Thoracic aorta (tissue), 2 donors: ENCODE results near the gene HPCAL1. TPM values are rescaled to one million over a fixed set of nuclear protein-coding genes. Genes with fewer than 3 reads are reported as not detected.

Experiments used
- ATAC-seq: fragments of 150-250 bp; one replicate; pipeline ENCODE4 v1.8.0; 2017; ENCODE audit warnings: low read depth; ENCODE audit not compliant: insufficient number of reproducible peaks, low FRiP score
- DNase-seq: peaks from one replicate; pipeline ENCODE4 v3.0.0-alpha.2; 2020; ENCODE audit warnings: low spot score
- H3K27ac ChIP-seq, 2 donors: fragments of 200-600 bp; sonication (generic); 1 replicate in 1 of 2; 2 replicates in 1 of 2; pipeline ENCODE4 v1.5.1; 2016; ENCODE audit warnings: mild to moderate bottlenecking in 2 of 2, moderate library complexity in 2 of 2
- H3K27me3 ChIP-seq: fragments of 200-600 bp; sonication (generic); replicated peaks from 2 replicates; pipeline ENCODE4 v1.6.0; 2016; ENCODE audit warnings: mild to moderate bottlenecking; ENCODE audit not compliant: insufficient read depth
- H3K36me3 ChIP-seq: fragments of 200-600 bp; sonication (generic); one replicate; pipeline ENCODE4 v1.5.1; 2016
- H3K4me1 ChIP-seq, 2 donors: fragments of 200-600 bp; sonication (generic); 1 replicate in 1 of 2; 2 replicates in 1 of 2; pipeline versions ENCODE4 v1.5.1 to v1.6.0; 2016; ENCODE audit warnings: low read depth in 2 of 2, mild to moderate bottlenecking in 1 of 2; ENCODE audit not compliant: control insufficient read depth in 1 of 2
- H3K4me3 ChIP-seq: fragments of 200-600 bp; sonication (generic); 2 replicates; pipeline ENCODE4 v1.5.1; 2016; ENCODE audit warnings: mild to moderate bottlenecking
- H3K9me3 ChIP-seq: fragments of 200-600 bp; sonication (generic); 2 replicates; pipeline ENCODE4 v1.5.1; 2016
- CTCF ChIP-seq: fragments of 200-600 bp; sonication (generic); IDR thresholded peaks from one replicate; pipeline ENCODE4 v1.5.1; 2019; ENCODE audit warnings: antibody characterized with exemption
- total RNA-seq, 2 donors: library from RNA; depleted of rRNA; stranded (reverse); fragments of >200 nt; gene quantifications; one replicate each; pipeline versions ENCODE4 v1.1.0 to v1.2.3, GENCODE V29; 2016

The HPCAL1 gene
- total RNA-seq, 2 donors from 2014 or later = 34.6 to 50.2 TPM

DNA sequence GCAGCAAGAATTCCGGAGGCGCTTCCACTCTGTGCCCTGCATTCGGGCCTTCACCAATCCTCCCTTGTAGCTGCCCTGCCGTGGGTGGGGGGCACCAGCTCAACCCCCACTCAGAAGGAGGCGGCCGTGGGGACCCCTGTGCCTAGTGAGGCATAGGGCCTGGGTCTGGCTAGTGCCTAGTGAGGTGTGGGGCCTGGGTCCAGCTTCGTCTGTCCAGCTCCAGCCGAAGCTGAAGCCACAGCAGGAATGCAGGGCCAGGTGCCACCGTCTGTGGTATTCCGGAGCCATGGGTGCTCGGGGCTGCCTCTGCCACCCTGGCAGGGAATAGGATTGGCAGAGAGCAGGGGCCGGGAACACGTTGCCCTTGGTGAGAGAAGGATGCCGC, 133.1 kb downstream of the HPCAL1 start:
- Histone ChIP-seq H3K4me3 (no peak overlapping the region), H3K4me1 (peaks cover 0 to 16% of the 10 kb centered on the region in 2 donors), H3K36me3 (peaks cover 13% of the 10 kb centered on the region), H3K27me3 (no peaks in the 10 kb centered on the region), H3K9me3 (no peaks in the 10 kb centered on the region), H3K27ac (no peak overlapping the region)
- ATAC-seq (no peak), DNase-seq (no peak)
- TF ChIP-seq CTCF = no peak

DNA sequence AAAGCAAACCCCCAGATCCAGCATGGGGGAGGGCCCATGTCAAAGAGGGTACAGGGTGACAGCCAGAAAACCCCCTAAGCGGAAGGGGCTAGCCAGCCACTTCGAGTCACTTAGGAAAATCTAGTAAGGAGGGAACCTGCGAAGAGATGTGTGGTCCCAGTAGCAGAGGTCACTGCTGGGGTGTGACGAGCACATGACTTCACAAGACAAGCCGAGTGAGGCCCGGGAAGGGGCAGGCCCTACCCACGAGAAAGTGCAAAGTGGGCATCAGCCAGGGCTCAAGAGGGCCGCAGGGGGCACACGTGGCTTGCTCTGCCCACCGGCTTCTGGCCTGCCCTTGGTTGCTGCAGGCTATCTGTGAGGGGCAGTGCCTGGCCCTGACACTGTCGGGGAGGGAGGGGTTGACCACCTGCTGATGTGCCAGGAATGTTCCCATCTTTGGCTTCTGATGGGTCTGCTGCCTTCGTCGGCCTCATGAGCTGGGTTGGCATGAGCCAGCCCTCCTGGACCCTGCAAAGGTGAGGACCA, 133.9 kb downstream of the HPCAL1 start:
- no peak for DNase-seq
- Histone ChIP-seq H3K4me3 (no peak overlapping the region), H3K36me3 (peaks cover 22% of the 10 kb centered on the region), H3K4me1 (peaks cover 0 to 16% of the 10 kb centered on the region in 2 donors), H3K27ac (no peak overlapping the region), H3K9me3 (no peaks in the 10 kb centered on the region), H3K27me3 (no peaks in the 10 kb centered on the region)
- no peak for TF ChIP-seq CTCF
- no peak for ATAC-seq

DNA sequence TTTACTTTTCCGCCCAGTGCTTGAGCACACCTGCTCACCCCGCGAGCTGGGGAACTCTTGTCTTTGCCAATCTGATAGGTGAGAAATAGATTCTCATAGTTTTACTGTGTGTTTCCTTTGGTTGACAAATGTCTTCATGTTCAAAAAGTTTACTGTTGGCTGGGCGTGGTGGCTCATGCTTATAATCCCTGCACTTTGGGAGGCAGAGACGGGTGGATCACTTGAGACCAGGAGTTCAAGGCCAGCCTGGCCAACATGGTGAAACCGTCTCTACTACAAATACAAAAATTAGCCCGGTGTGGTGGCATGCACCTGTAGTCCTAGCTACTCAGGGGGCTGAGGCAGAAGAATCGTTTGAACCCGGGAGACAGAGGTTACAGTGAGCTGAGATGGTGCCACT, 135.1 kb downstream of the HPCAL1 start:
- DNase-seq (no peak), ATAC-seq (no peak)
- no peak overlapping the region for H3K27ac ChIP-seq
- H3K36me3 ChIP-seq = peaks cover 33% of the 10 kb centered on the region
- H3K9me3 ChIP-seq = no peaks in the 10 kb centered on the region
- no peaks in the 10 kb centered on the region for H3K27me3 ChIP-seq
- no peak overlapping the region for H3K4me3 ChIP-seq
- H3K4me1 ChIP-seq = peaks cover 0 to 9% of the 10 kb centered on the region in 2 donors
- no peak for TF ChIP-seq CTCF

DNA sequence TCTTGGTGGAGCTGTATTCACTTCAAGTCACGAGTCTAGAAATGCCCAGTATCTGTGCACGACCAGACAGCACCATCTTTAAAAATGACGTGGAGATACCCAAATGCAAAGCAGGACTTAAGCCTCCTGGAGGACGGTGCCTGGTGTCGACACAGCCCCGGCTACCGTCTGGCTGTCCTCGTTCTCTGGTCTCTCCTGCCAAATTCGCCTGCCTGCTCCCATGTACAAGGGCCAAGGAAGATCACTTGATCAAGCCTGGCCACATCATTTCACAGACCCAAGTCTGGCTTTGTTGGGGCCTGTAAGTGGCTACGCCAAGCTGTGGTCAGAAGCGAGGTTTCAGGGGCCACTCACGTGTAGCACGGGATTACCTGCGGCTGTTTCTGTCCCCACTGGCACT, 136.0 kb downstream of the HPCAL1 start:
- peaks cover 42% of the 10 kb centered on the region for H3K36me3 ChIP-seq
- H3K9me3 ChIP-seq = no peaks in the 10 kb centered on the region
- H3K4me1 ChIP-seq = peaks cover 0 to 9% of the 10 kb centered on the region in 2 donors
- no peak for TF ChIP-seq CTCF
- no peak for ATAC-seq
- DNase-seq = no peak
- H3K27ac ChIP-seq = no peak overlapping the region
- H3K27me3 ChIP-seq = no peaks in the 10 kb centered on the region
- H3K4me3 ChIP-seq = no peak overlapping the region

GRCh38 chr2:10439185-10439879, 136.6 kb downstream of the HPCAL1 start:
- Histone ChIP-seq H3K9me3 (no peaks in the 10 kb centered on the region), H3K27ac (no peak overlapping the region), H3K27me3 (no peaks in the 10 kb centered on the region), H3K4me3 (no peak overlapping the region), H3K36me3 (peaks cover 48% of the 10 kb centered on the region), H3K4me1 (peaks cover 0 to 9% of the 10 kb centered on the region in 2 donors)
- no peak for TF ChIP-seq CTCF
- DNase-seq = no peak
- no peak for ATAC-seq
